HTERT RPE-1 (cell line): Measurements from ENCODE around the gene VTI1B.
"Not testable (repeated sequence)": the region's sequence is repeated elsewhere in the genome, so short reads cannot be mapped to it uniquely, and the experiment has no call there.

Experiments used
- in situ Hi-C: fragments of 300-500 bp; cut with MboI; formaldehyde crosslinking; loops from 4 replicates; pipeline ENCODE4 v1.14.3; 2020; ENCODE audit warnings: low sequenced_read_pairs

Gene VTI1B

GRCh38 chr14:67633451-67634147 is 40.8 kb downstream of the VTI1B start:
- in situ Hi-C loops, result no loop called here

- in situ Hi-C loops, result no loop called here
Observed at GRCh38 chr14:67630938-67631337, 43.5 kb downstream of the VTI1B start.

- in situ Hi-C loops, result no loop called here
Observed at GRCh38 chr14:67630186-67630585, 44.2 kb downstream of the VTI1B start.

- in situ Hi-C loops, result no loop called here
Observed at GRCh38 chr14:67627519-67627918, 46.9 kb downstream of the VTI1B start.

GRCh38 chr14:67626131-67626530 is 48.3 kb downstream of the VTI1B start:
- in situ Hi-C loops, result not testable (repeated sequence)

- in situ Hi-C loops, result no loop called here
Observed at GRCh38 chr14:67623114-67623513, 51.3 kb downstream of the VTI1B start.

- in situ Hi-C loops, result no loop called here
Observed at GRCh38 chr14:67622675-67623074, 51.8 kb downstream of the VTI1B start.

- in situ Hi-C loops, result no loop called here
Observed at GRCh38 chr14:67620217-67620785, 54.1 kb downstream of the VTI1B start.

GRCh38 chr14:67619446-67620216 is 54.8 kb downstream of the VTI1B start, which contains the start of gene ARG2:
ARG2 (plus strand) TSS chr14:67619920; CDS start chr14:67619978, 58 bp downstream.
- in situ Hi-C loops, result no loop called here

- in situ Hi-C loops, result no loop called here
Observed at GRCh38 chr14:67618617-67619063, 55.8 kb downstream of the VTI1B start.

- in situ Hi-C loops, result no loop called here
Observed at GRCh38 chr14:67610491-67610890, 63.9 kb downstream of the VTI1B start.

GRCh38 chr14:67609642-67610310 is 64.7 kb downstream of the VTI1B start:
- in situ Hi-C loops, result no loop called here

- in situ Hi-C loops, result no loop called here
Observed at GRCh38 chr14:67607646-67608045, 66.8 kb downstream of the VTI1B start.

GRCh38 chr14:67602995-67603545 is 71.4 kb downstream of the VTI1B start:
- in situ Hi-C loops, result no loop called here

- in situ Hi-C loops, result no loop called here
Observed at GRCh38 chr14:67602076-67602475, 72.4 kb downstream of the VTI1B start.

- in situ Hi-C loops, result not testable (repeated sequence)
Observed at GRCh38 chr14:67600562-67600974, 73.9 kb downstream of the VTI1B start.

- in situ Hi-C loops, result no loop called here
Observed at GRCh38 chr14:67599698-67600561, 74.5 kb downstream of the VTI1B start, which contains the start of gene PIGH. PIGH (minus strand) TSS chr14:67600268; CDS start chr14:67600203, 65 bp downstream.
